WTC11 (cell line): ENCODE data around the gene EYS. TPM values are rescaled to one million over a fixed set of nuclear protein-coding genes. Genes with fewer than 3 reads are reported as not detected.

ENCODE experiments used
- ATAC-seq: fragments of 200-7000 bp; cut with Tn5 transposase; 2 replicates; pipeline ENCODE4 v1.10.0; 2021; ENCODE audit warnings: mild to moderate bottlenecking, moderate library complexity
- CTCF ChIA-PET: fragments of 300-600 bp; sonication (Branson Sonifier 250); formaldehyde crosslinking; loops from one replicate; lab custom pipeline; 2021; ENCODE audit warnings: antibody characterized with exemption; lab: Charles Lee
- POLR2A ChIA-PET: fragments of 350-600 bp; sonication (Branson Sonifier 250); formaldehyde crosslinking; loops from one replicate; lab custom pipeline; 2021; ENCODE audit warnings: antibody characterized with exemption; lab: Charles Lee
- DNase-seq: peaks from one replicate; pipeline ENCODE4 v3.0.0; 2021; ENCODE audit warnings: low spot score
- H3K27ac Mint-ChIP-seq: 2 replicates; pipeline ENCODE4 v1.8.0; 2021; ENCODE audit warnings: mixed read lengths
- H3K27me3 Mint-ChIP-seq: 2 replicates; pipeline ENCODE4 v1.8.0; 2021; ENCODE audit warnings: low read depth, mild to moderate bottlenecking, moderate library complexity, mixed read lengths
- H3K36me3 Mint-ChIP-seq: 2 replicates; pipeline ENCODE4 v1.8.0; 2021; ENCODE audit warnings: mixed read lengths
- H3K4me1 Mint-ChIP-seq: 2 replicates; pipeline ENCODE4 v1.8.0; 2022; ENCODE audit warnings: mixed read lengths
- H3K4me3 Mint-ChIP-seq: 2 replicates; pipeline ENCODE4 v1.8.0; 2021; ENCODE audit warnings: mild to moderate bottlenecking, moderate library complexity, mixed read lengths
- H3K9me3 Mint-ChIP-seq: 2 replicates; pipeline ENCODE4 v1.8.0; 2021; ENCODE audit warnings: mixed read lengths
- ATF2 ChIP-seq: sonication (generic); formaldehyde crosslinking; IDR thresholded peaks from 2 replicates; pipeline ENCODE4 v1.8.1; 2022; ENCODE audit warnings: low read depth, missing genetic modification reagents, borderline replicate concordance
- ATF3 ChIP-seq: sonication (generic); formaldehyde crosslinking; conservative IDR thresholded peaks from 2 replicates; pipeline ENCODE4 v1.8.1; 2022; ENCODE audit warnings: mild to moderate bottlenecking, missing genetic modification reagents
- ETV6 ChIP-seq: sonication (generic); formaldehyde crosslinking; IDR thresholded peaks from 2 replicates; pipeline ENCODE4 v1.8.1; 2022; ENCODE audit warnings: mild to moderate bottlenecking, missing genetic modification reagents
- GRHL2 ChIP-seq: fragments of 250-450 bp; sonication (Bioruptor Pico); IDR thresholded peaks from 2 replicates; pipeline ENCODE4 v1.8.0; 2022; ENCODE audit warnings: mild to moderate bottlenecking, moderate library complexity; ENCODE audit not compliant: insufficient replicate concordance, severe bottlenecking
- JUN ChIP-seq: sonication (generic); formaldehyde crosslinking; IDR thresholded peaks from 2 replicates; pipeline ENCODE4 v1.8.0; 2023; ENCODE audit warnings: mild to moderate bottlenecking, missing genetic modification reagents
- OVOL2 ChIP-seq: fragments of 250-450 bp; sonication (Bioruptor Pico); IDR thresholded peaks from 2 replicates; pipeline ENCODE4 v1.9.0; 2021; ENCODE audit warnings: mild to moderate bottlenecking, borderline replicate concordance
- RORB ChIP-seq: fragments of 250-450 bp; sonication (Bioruptor Pico); IDR thresholded peaks from 2 replicates; pipeline ENCODE4 v1.9.0; 2021; ENCODE audit warnings: mild to moderate bottlenecking
- TCF7 ChIP-seq: sonication (generic); formaldehyde crosslinking; IDR thresholded peaks from 2 replicates; pipeline ENCODE4 v1.8.0; 2022; ENCODE audit warnings: mild to moderate bottlenecking, low read depth, missing genetic modification reagents, moderate library complexity
- TP53 ChIP-seq: sonication (generic); formaldehyde crosslinking; IDR thresholded peaks from 2 replicates; pipeline ENCODE4 v1.8.1; 2023; ENCODE audit warnings: mild to moderate bottlenecking, missing genetic modification reagents
- USF1 ChIP-seq: sonication (generic); formaldehyde crosslinking; IDR thresholded peaks from 2 replicates; pipeline ENCODE4 v1.8.0; 2022; ENCODE audit warnings: mild to moderate bottlenecking, missing genetic modification reagents
- ZBTB43 ChIP-seq: sonication (generic); formaldehyde crosslinking; IDR thresholded peaks from 2 replicates; pipeline ENCODE4 v1.8.1; 2023; ENCODE audit warnings: mild to moderate bottlenecking, missing genetic modification reagents
- ZNF263 ChIP-seq: sonication (generic); formaldehyde crosslinking; IDR thresholded peaks from 2 replicates; pipeline ENCODE4 v1.8.1; 2022; ENCODE audit warnings: low read depth, mild to moderate bottlenecking, moderate library complexity, missing genetic modification reagents
- ZNF416 ChIP-seq: fragments of 250-450 bp; sonication (Bioruptor Pico); IDR thresholded peaks from 2 replicates; pipeline ENCODE4 v1.9.0; 2021; ENCODE audit warnings: mild to moderate bottlenecking, inconsistent platforms
- total RNA-seq: library from RNA; stranded (reverse); gene quantifications from 3 replicates; pipeline ENCODE4 v1.2.3, GENCODE V29; 2021
- TF ChIP-seq, protein P1 (sequence below): sonication (generic); formaldehyde crosslinking; IDR thresholded peaks from 2 replicates; pipeline ENCODE4 v1.8.1; 2022; ENCODE audit warnings: low read depth, mild to moderate bottlenecking, moderate library complexity, missing genetic modification reagents, borderline replicate concordance
- TF ChIP-seq, protein P2 (sequence below): fragments of 250-450 bp; sonication (Bioruptor Pico); IDR thresholded peaks from 2 replicates; pipeline ENCODE4 v1.9.0; 2021; ENCODE audit warnings: moderate library complexity, mild to moderate bottlenecking, inconsistent platforms, borderline replicate concordance
- TF ChIP-seq, protein P3 (sequence below): sonication (generic); formaldehyde crosslinking; IDR thresholded peaks from 2 replicates; pipeline ENCODE4 v1.8.0; 2023; ENCODE audit warnings: missing genetic modification reagents
- TF ChIP-seq, protein P4 (sequence below): sonication (generic); formaldehyde crosslinking; IDR thresholded peaks from 2 replicates; pipeline ENCODE4 v1.8.1; 2023; ENCODE audit warnings: mild to moderate bottlenecking, missing genetic modification reagents

Gene EYS
- total RNA-seq, 1 experiment from 2014 or later, result not detected

DNA sequence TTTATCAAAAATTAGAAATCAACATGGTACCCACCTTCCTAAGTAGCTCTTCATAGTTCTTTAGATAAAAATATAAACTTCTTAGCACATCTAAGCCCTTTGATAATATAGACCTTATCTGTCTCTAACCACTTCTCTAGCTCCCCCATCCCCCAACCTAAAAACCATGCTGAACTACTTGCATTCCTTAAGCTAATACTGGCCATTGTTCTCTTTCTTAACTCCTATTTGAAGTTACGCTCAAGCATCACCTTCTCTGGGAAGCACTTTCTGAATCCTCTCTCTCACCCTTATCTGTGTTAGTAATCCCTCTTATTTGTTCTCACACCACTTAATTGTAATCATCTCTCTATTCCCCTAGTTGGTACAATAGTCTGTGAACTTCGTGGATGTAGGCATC is 1918.5 kb downstream of the EYS start (continued):
- TF ChIP-seq ZBTB43 (CRISPR knock-in tag) (no peak), ZNF263 (no peak), ETV6 (no peak)

DNA sequence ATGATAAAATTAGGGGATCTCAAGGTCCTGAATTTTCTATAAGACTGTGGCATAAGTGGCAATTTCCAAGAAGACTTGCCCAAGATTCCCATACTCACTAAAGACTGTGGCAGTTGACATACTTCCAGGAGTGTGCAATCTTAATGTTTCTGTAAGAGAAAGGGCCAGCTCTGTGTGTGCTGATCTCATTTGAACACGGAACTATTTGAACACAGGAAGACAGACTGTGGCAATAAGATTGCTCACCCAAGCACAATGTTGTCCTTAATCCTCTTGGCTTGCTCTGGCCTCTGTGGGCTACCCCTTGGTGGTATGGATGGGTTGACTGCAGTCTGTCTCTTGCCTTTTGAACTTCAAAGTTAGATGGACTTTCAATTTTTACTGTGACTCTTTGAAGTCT is 1920.0 kb downstream of the EYS start:
- H3K27ac Mint-ChIP-seq, result no peak overlapping the region
- POLR2A ChIA-PET, result no interaction called here

GRCh38 chr6:63785006-63785405 is 1922.0 kb downstream of the EYS start:
- ATAC-seq (no peak), DNase-seq (no peak)
- peaks cover 5% of the 10 kb centered on the region; the same call in 1 of the 2 replicates for H3K36me3 Mint-ChIP-seq
- H3K27ac Mint-ChIP-seq, result no peak overlapping the region
- peaks cover 36% of the 10 kb centered on the region for H3K9me3 Mint-ChIP-seq
- H3K27me3 Mint-ChIP-seq, result no peaks in the 10 kb centered on the region; the same call in 1 of the 2 replicates
- no peak for TF ChIP-seq TP53
- TF ChIP-seq, protein P1, sequence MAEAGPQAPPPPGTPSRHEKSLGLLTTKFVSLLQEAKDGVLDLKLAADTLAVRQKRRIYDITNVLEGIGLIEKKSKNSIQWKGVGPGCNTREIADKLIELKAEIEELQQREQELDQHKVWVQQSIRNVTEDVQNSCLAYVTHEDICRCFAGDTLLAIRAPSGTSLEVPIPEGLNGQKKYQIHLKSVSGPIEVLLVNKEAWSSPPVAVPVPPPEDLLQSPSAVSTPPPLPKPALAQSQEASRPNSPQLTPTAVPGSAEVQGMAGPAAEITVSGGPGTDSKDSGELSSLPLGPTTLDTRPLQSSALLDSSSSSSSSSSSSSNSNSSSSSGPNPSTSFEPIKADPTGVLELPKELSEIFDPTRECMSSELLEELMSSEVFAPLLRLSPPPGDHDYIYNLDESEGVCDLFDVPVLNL (CRISPR knock-in tag), result no peak
- TF ChIP-seq GRHL2 (CRISPR knock-in tag), result no peak
- ChIA-PET CTCF (interaction anchor here (1.3 to 2.2 kb wide), 2 partner anchors 18 to 20 kb away, joined by 3 to 8 read pairs; no protein-coding TSS in a partner anchor), POLR2A (no interaction called here)
- peaks cover 13% of the 10 kb centered on the region for H3K4me1 Mint-ChIP-seq
- no peak overlapping the region for H3K4me3 Mint-ChIP-seq

More for the DNA sequence above, 1920.0 kb downstream of the EYS start:
- ATAC-seq, result no peak
- TF ChIP-seq USF1 (CRISPR knock-in tag) (no peak), OVOL2 (CRISPR knock-in tag) (no peak), ETV6 (no peak)
- TF ChIP-seq, protein P2, sequence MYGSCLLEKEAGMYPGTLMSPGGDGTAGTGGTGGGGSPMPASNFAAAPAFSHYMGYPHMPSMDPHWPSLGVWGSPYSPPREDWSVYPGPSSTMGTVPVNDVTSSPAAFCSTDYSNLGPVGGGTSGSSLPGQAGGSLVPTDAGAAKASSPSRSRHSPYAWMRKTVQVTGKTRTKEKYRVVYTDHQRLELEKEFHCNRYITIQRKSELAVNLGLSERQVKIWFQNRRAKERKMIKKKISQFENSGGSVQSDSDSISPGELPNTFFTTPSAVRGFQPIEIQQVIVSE (CRISPR knock-in tag), result no peak
- TF ChIP-seq, protein P3, sequence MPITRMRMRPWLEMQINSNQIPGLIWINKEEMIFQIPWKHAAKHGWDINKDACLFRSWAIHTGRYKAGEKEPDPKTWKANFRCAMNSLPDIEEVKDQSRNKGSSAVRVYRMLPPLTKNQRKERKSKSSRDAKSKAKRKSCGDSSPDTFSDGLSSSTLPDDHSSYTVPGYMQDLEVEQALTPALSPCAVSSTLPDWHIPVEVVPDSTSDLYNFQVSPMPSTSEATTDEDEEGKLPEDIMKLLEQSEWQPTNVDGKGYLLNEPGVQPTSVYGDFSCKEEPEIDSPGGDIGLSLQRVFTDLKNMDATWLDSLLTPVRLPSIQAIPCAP, result no peak
- TF ChIP-seq, all 79 proteins: peak for 0
- Mint-ChIP-seq H3K36me3 (peaks cover 5% of the 10 kb centered on the region; the same call in 1 of the 2 replicates), H3K4me1 (peaks cover 13% of the 10 kb centered on the region), H3K9me3 (peaks cover 23% of the 10 kb centered on the region), H3K4me3 (no peak overlapping the region), H3K27me3 (no peaks in the 10 kb centered on the region; the same call in 1 of the 2 replicates)
- CTCF ChIA-PET, result no interaction called here
- DNase-seq, result no peak

DNA sequence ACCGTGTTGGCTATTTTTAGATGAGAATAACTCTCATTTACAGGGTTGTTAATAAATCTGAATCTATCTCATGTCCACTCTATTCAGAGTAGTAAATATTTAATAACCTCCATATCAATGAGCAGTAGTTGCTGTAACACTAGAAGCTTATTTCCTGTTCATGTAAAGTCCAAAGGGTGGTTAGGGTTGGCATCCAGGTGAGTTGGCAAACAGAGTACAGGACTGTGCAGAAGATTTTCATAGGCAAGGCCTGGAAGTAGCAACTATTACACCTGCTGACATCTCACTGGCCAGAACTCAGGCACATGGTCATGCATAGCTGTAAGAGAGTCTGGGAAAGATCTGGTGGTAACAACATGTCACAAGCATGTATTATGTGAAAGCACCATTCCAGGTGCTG is 1923.9 kb downstream of the EYS start:
- DNase-seq (no peak), ATAC-seq (no peak)
- CTCF ChIA-PET, result interaction anchor here (1.0 kb wide), 1 partner anchor 19 kb away, joined by 3 read pairs; no protein-coding TSS in a partner anchor
- Mint-ChIP-seq H3K27me3 (no peaks in the 10 kb centered on the region; the same call in 1 of the 2 replicates), H3K9me3 (peaks cover 41% of the 10 kb centered on the region), H3K4me3 (no peak overlapping the region), H3K27ac (no peak overlapping the region), H3K4me1 (peaks cover 13% of the 10 kb centered on the region), H3K36me3 (peaks cover 5% of the 10 kb centered on the region; the same call in 1 of the 2 replicates)
- POLR2A ChIA-PET, result no interaction called here
- no peak for TF ChIP-seq USF1 (CRISPR knock-in tag)
- no peak for TF ChIP-seq ATF3
- TF ChIP-seq ZBTB43 (CRISPR knock-in tag), result no peak
- TF ChIP-seq ATF2, result no peak
- TF ChIP-seq ZNF416 (CRISPR knock-in tag), result no peak
- TF ChIP-seq JUN (CRISPR knock-in tag), result no peak
- TF ChIP-seq, protein P4, sequence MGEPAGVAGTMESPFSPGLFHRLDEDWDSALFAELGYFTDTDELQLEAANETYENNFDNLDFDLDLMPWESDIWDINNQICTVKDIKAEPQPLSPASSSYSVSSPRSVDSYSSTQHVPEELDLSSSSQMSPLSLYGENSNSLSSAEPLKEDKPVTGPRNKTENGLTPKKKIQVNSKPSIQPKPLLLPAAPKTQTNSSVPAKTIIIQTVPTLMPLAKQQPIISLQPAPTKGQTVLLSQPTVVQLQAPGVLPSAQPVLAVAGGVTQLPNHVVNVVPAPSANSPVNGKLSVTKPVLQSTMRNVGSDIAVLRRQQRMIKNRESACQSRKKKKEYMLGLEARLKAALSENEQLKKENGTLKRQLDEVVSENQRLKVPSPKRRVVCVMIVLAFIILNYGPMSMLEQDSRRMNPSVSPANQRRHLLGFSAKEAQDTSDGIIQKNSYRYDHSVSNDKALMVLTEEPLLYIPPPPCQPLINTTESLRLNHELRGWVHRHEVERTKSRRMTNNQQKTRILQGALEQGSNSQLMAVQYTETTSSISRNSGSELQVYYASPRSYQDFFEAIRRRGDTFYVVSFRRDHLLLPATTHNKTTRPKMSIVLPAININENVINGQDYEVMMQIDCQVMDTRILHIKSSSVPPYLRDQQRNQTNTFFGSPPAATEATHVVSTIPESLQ (CRISPR knock-in tag), result no peak
- TF ChIP-seq RORB, result no peak
- TF ChIP-seq TCF7 (CRISPR knock-in tag), result no peak
